IPS-NIHi7 (cell line): ENCODE data around the gene ZNF692.
"Not testable (repeated sequence)": the region's sequence is repeated elsewhere in the genome, so short reads cannot be mapped to it uniquely, and the experiment has no call there.

Experiments used
- DNase-seq: peaks from one replicate; pipeline ENCODE4 v3.0.0; 2012; ENCODE audit warnings: mixed read lengths; ENCODE audit errors: extremely low spot score

The ZNF692 gene, protein sequence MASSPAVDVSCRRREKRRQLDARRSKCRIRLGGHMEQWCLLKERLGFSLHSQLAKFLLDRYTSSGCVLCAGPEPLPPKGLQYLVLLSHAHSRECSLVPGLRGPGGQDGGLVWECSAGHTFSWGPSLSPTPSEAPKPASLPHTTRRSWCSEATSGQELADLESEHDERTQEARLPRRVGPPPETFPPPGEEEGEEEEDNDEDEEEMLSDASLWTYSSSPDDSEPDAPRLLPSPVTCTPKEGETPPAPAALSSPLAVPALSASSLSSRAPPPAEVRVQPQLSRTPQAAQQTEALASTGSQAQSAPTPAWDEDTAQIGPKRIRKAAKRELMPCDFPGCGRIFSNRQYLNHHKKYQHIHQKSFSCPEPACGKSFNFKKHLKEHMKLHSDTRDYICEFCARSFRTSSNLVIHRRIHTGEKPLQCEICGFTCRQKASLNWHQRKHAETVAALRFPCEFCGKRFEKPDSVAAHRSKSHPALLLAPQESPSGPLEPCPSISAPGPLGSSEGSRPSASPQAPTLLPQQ

DNA sequence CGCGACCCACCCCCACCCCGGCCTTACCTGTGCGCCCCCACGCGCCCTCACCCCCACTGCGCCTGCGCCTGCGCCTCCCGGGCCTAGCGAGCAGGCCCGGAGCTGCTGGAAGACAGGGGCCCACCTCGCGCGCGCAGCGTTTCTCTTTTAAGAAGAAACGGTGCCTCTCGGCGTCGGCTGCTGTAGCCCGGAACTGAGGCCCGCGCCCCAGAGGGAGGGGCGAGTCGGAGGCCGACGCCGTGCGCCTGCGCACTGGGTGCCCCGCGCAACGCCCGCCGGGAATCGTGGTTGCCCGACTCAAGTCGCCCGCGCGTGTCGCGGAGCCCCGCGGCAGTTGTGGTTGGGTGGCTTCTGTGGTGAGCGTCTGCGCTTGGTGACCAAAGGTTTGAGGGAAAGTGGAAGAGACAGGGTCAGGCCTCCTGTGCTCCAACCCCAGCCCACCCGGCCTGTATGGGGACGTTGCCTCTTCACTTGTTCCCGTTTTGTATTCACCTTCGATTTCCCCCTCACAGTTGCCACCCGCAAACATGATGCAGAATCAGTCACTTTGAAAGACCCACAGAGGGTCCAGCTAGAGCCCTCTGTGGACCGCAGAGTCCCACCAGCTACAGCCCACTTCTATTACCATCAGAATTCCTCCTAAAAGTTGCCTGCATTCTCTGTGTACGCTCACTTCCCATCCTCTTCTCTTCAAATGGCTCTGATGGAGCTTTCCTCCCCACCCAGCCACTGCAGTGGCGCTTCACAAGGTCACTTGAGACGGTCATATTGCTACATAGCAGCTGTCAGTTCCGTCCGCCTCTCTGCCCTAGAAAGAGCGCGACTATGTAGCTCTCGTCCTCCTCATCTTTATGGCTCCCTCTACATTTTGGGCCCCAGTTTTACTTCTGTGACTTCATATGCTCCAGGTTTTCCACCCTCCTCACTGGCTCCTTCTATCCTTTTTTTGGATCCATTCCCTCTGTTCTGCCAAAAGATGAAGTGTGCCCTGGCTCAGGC, at the start of gene ZNF692:
ZNF692 (minus strand) TSS at position 195 of the 999 bp plus-strand sequence. CDS start 776 bp downstream, outside the sequence.
- peak; percentile 95 for DNase-seq

DNA sequence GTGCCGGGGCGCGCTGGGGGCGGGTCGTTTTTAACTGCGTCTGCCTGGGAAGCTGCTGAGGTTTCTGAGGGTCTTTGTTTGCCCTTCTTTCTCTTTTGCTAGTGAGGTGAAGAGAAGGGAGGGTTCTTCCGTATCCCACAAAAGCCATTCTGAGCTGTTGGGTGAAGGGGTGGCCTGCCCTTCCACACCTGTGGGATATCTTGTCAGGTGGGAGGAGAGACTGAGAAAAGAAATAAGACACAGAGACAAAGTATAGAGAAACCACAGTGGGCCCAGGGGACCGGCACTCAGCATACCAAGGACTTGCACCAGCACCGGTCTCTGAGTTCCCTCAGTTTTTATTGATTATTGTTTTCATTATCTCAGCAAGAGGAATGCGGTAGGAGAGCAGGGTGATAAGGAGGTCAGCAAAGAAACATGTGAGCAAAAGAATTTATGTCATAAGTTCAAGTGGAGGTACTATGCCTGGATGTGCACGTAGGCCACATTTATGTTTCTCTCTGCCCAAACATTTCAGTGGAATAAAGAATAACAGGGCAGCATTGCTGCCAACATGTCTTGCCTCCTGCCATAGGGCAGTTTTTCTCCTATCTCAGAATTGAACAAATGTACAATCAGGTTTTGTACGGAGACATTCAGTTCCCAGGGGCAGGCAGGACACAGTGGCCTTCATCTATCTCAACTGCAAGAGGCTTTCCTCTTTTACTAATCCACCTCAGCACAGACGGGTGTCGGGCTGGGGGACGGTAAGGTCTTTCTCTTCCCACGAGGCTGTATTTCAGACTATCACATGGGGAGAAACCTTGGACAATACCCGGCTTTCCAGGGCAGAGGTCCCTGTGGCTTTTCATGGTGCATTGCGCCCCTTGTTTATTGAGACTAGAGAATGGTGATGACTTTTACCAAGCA, 48.1 kb upstream of the ZNF692 start:
- DNase-seq: no peak

DNA sequence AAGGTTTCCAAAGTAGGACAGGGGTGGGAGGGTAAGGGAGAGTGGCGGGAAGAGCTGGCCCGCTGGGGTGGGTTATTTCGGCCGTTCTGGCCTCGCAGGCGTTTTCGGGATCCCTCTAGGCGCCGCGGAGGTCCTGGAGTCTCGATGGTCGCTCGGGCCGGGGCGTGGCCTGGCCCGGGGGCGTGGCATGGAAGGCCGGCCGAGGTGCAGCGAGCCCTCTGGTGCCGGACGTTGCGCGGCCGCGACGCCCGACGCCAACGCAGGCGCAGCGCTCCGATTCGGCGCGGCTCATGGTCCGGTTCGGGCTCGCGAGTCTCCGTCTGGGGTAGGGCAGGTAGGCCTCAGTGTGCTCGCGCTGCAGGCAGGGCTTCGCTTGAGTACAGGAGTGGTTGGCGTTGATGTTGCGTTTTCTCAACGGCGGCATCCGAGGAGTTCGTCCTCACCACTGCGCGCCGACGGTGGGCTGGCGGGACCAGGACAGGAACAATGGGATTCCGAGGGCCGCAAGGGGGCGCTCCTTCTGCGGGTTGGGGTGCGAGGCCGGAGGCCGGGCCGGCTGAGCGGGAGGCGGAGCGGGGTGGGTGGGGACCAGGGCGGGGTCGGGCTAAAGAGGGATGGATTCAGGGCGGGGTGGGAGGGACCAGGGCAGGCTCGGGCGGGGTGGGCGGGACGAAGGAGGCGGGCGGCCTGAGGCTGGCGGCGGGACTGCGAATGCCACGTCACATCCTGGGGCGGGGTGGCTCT, 47.3 kb upstream of the ZNF692 start, which contains the start of gene PGBD2:
PGBD2 (plus strand) TSS at position 227 of the 744 bp plus-strand sequence. CDS start 7,628 bp downstream, outside the sequence.
- peak; percentile 98 for DNase-seq

DNA sequence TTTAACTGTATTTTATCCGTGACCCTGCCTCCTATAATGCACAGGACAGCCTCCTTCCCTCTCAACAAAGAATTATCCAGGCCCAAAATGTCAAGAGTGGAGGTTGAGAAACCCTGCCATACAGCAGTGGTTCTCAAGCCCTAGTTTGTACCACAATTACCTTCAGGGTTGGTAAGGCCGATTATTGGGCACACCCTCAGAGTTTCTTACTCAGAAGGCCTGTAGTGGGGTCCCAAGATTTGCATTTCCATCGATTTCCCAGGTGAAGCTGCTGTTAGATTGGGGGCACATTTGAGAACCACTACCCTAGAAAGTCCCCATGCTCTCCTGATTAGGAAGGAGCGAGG, 46.8 kb upstream of the ZNF692 start:
- no peak for DNase-seq

DNA sequence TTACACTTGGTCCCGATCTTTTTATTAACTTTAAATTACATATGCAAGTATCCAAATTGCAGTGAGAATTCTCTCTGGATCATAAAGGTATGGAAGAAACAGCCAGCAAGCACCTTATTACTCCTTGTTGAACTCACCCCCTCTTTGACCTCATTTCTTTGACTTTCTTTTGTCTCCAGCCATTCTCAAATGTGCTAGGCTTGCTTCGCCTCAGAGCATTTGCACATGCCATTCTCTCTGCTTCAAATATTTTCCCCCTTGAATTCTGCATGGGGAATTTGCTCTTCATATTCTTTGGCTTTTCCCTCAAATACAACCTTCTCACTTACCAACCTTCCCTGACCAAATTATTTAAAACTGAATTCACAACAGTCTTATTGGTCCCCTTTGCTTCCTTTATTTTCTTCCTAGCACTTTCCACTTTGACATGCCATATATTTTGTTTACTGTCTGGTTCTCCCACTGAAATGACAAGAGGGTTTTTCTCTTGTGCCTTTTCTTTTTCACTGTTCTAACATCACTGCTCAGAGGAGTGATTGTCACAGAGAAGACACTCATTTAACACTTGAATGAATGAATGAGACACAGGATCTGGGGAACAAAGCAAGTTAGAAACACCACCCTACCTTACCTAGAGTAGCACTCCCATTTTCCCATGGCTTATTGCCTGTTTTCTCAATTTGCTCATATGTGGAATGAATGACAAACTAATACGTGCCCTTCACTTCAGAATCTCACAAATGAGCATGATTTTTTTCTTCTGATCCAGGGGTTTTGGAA, 45.7 kb upstream of the ZNF692 start:
- DNase-seq: no peak

DNA sequence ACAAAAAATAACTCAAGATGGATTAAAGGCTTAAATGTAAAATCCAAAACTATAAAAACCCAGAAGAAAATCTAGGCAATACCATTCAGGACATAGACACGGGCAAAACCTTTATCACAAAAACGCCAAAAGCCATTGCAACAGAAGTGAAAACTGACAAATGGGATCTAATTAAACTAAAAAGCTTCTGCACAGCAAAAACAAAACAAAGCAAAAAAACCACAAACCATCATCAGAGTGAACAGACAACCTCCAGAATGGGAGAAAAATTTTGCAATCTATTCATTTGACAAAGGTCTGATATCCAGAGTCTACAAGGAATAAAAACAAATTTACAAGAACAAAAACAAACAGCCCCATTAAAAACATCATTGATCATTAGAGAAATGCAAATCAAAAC, 42.7 kb upstream of the ZNF692 start:
- DNase-seq: no peak

DNA sequence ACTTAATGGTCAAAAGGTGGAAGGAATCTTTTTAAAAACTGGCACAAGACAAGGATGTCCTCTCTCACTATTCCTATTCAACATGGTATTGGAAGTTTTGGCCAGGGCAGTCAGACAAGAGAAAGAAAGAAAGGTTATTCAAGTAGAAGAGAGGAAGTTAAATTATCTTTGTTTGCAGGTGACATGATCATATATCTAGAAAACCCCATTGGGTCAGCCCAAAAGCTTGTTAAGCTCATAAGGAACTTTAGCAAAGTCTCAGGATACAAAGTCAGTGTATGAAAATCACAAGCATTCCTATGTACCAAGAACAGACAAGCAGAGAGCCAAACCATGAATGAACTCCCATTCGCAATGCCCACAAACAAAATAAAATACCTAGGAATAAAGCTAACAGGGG, 41.8 kb upstream of the ZNF692 start:
- no peak for DNase-seq

DNA sequence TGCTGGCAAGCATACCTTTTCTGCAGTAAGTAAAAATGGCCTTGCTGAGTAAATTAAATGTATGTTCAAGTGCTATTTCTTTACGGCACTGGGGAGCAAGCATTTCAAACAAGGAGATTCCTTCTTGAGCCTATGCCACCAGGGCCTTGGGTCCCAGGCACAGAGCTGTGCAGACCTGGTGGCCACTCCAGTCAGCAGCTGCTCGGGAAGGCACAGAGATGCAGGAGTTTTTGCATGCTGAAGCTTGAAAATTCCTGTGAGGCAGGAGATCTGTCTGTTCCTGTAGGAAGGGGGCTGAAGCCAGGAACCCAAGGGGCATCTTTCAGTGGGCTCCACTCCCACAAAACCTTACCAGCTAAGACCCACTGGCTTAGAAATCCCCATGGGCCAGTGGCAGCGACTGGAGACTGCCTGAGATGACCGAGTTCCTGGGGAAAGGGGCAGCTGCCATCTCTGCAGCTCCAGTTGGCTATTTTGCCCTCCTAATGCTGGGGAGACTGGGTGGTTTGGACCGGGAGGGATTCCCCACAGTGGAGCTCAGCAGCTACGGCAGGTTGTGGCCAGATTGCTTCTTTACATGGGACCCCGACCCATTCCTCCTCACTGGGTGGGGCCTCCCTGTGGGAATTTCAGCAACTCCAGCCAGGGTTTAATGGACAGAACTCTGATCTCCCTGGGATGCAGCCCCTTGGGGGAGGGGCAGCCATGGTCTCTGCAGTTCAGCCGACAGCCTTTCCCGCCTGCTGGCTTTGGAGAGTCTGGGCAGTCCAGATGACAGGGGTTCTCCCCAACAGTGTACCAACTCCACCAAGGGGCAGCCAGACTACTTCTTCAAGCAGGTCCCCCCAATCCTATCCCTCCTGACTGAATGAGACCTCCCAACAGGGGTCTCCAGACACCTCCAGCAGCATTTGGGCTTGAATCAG, 38.8 kb upstream of the ZNF692 start:
- DNase-seq: no peak

DNA sequence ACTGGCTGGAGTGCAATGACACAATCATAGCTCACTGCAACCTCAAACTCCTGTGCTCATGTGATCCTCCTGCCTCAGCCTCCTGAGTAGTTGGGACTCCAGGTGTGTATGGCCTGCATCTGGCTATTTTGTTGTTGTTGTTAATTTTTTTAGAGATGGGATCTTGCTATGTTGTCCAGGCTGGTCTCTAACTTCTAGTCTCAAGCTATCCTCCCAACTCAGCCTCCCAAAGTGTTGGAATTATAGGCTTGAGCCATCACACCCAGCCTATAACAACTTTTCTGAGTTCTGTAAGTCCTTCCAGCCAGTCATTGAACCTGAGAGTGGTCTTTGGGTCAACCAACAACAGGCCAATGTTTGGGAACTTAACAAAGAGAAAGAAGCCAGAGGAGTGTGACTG, 36.0 kb upstream of the ZNF692 start:
- DNase-seq: no peak

DNA sequence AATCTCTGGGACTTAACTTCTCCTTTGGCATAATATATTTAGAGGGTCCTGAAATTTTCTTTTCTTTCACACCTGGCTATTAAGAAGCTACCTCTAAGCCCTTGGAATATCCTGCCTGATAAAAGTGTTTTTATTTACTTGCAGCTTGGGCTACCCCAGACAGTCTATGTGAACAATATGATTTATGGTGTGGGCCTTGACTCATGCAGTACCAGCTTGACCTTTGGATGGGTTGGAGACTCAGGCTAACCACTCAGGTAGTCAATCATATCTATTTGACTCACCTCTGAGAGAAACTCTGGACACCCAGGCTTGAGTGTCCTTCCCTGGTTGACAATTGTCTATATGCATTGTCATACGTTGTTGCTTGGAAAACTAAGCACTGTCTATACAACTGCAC, 33.7 kb upstream of the ZNF692 start:
- no peak for DNase-seq

DNA sequence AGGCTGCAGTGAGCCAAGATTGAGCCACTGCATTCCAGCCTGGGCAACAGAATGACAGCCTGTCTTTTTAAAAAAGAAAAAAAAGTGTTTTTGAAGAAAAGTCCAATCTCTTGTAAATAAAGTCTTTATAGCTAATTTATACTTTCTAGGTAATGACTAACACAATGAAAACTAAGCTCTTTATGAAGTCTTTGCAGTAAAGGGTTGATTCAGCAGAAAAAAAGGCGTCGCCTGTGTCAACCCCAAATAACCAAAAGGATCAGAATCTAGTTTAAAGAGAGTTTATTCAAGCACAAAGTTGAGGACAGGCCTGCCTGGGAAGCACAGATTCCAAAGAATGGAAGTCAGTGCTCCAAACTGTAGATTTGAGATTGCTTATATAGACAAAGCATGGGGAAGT, 32.9 kb upstream of the ZNF692 start:
- DNase-seq: no peak

DNA sequence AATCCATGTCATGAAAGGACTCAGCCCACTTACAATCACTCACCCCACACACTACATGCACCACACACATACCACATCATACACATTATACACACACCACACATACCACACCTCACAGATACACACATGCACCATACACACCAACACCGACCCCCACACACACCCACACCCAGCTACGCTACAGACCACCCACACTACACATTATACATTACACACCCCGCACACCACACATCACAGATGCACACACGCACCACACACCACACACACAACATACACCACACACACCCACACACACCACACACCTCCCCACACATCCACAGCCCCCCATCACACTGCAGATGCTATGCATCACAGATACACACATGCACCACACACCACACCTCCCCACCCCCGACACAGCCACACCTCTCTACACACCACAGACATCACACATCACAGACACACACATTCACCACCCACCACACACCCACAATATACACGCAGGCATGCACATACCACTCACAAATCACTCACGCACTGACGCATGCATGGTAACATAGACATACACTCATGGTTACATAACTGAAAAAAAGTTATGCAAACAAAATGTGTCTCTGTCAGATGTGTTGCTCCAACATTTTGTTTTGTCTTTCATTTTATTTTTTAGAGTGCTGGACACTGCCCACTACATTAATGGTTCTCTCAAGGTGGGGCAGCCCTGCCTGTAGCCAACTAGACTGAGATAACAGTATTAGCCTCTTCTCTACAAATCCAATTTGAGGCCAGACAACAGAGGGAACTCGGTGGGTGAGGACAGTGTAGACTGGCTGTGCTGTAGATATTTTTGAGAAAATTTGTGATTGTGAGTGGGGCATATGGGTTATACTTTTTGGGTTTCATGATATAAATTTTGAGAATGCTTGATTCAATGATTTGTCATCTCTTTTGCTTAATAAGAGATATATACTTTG, 31.9 kb upstream of the ZNF692 start:
- DNase-seq: no peak

DNA sequence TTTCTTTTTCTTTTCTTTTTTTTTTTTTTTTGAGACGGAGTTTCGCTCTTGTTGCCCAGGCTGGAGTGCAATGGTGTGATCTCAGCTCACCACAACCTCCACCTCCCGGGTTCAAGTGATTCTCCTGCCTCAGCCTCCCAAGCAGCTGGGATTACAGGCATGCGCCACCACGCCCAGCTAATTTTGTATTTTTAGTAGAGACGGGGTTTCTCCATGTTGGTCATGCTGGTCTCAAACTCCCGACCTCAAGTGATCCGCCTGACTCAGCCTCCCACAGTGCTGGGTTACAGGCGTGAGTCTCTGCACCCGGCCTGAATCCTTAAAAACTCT, 31.0 kb upstream of the ZNF692 start:
- DNase-seq: not testable (repeated sequence)

DNA sequence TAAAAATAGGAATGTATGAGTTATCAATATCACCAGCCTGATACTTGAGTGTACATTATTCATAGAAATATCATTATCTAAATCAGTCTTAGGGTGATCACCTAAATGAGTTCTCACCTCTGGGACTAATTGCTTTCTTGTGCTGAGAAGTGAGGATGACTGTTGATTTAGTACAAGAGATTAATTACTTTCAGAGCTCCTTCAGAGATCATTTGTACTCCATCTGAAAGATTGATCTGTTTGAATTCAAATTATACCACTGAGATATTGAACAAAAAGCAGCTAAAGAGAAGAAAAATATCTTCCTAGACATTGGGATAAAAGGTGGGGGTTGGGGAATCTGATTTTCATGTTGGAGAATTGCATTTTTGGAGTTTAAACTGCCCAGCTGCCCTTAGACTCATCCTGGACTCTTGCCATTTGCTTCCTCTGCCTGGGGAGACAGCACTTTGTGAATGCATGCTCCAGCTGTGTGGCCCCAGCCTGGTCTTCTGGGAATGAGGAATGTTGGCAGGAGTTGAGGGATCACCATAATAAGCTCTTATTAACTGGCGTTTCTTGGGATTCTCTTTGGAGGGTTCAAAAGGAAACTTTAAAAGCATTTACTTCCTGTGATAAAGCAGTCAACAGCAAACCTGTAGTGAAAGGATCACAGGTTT, 27.5 kb upstream of the ZNF692 start:
- peak; percentile 11 for DNase-seq

DNA sequence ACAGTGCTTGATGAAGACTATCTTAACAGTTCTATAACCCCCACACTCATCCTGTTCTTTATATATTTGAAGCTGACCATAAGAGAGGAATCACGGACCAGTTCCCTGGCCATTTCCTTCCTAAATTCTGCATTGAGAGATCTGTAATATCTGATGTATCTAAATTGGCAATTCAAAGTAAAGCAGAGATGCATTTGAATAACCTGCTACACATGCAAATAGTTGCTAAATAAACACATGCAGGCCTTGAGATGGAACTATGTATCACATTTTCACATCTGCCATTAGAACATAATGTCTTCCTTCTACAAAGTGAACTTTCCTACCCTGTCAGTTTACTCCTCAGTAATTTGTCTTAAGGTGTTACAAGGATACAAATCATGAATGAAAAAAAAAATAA, 26.8 kb upstream of the ZNF692 start:
- no peak for DNase-seq

DNA sequence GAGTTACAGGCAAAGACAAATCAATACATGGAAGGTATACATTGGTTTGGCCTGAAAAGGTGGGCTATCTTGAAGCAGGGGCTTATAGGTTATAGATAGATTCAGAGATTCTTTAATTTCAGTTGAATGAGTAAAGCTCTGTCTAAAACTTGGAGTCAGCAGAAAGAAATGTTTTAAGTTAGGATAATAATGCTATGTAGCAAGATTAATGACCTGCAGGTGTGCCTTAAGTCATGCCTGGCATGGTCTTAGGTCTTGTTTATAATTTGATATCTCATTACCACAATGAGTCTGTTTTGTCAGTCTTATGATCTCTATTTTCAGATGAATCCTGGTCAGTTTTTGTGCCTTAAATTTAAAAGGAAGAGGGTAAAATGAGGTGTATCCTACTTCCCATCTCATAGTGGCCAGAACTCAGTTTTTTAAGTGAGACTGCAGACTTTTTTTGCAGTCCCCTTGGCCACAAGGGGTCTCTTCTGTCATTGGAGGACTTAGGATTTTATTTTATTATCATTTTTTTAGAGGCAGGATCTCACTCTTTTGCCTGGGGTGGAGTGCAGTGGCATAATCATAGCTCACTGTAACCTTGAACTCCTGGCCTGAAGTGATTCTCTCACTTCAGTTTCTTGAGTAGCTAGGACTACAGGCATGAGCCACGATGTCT, 25.9 kb upstream of the ZNF692 start:
- DNase-seq: peak; percentile 21

DNA sequence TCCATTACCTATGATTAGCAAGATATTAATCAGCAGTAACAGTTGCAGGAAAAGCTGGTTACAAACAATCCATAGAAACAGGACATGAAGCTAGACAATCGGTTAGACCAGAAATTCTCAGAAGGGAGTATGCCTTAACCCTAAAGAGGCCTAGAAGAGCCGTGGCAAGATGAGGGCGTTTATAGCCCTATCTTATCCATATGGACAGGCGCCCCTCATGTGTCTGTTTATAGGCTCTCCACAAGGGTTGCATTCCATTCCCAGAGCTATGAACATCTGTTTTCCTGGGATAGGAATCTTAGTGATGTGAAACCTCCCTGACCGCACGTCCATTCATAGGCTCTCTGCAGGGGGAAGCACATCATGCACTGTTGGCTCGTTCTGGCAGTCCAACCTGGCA, 23.5 kb upstream of the ZNF692 start:
- DNase-seq: not testable (repeated sequence)
